HG03439 (cell line): ENCODE results near the gene ARMC3.
A peak's percentile ranks its signal among the peaks of the same experiment; 100 is the strongest.
"Not testable (repeated sequence)": the region's sequence is repeated elsewhere in the genome, so short reads cannot be mapped to it uniquely, and the experiment has no call there.

Experiments used
- ATAC-seq: cut with Tn5 transposase; IDR thresholded peaks from one replicate; pipeline ENCODE4 v1.9.1; 2021; ENCODE audit warnings: mild to moderate bottlenecking, moderate library complexity; ENCODE audit not compliant: unreplicated experiment

ARMC3 gene

GRCh38 chr10:22927661-22928403 is at the start of gene ARMC3:
Gene ARMC3, plus strand, starts transcription at chr10:22928053. Its CDS starts 3,944 bp downstream, at chr10:22931997.
- peak; percentile 77 for ATAC-seq

- no peak for ATAC-seq
Observed at GRCh38 chr10:22891797-22892196, 36.1 kb upstream of the ARMC3 start.

- no peak for ATAC-seq
Observed at GRCh38 chr10:22893781-22894180, 34.1 kb upstream of the ARMC3 start.

- no peak for ATAC-seq
Observed at GRCh38 chr10:22894714-22895113, 33.1 kb upstream of the ARMC3 start.

- no peak for ATAC-seq
Observed at GRCh38 chr10:22895252-22895651, 32.6 kb upstream of the ARMC3 start.

GRCh38 chr10:22897371-22897770 is 30.5 kb upstream of the ARMC3 start:
- no peak for ATAC-seq

- ATAC-seq, result no peak
Observed at GRCh38 chr10:22899307-22899706, 28.5 kb upstream of the ARMC3 start.

GRCh38 chr10:22899775-22900174 is 28.1 kb upstream of the ARMC3 start:
- no peak for ATAC-seq

GRCh38 chr10:22900841-22901601 is 26.8 kb upstream of the ARMC3 start:
- no peak for ATAC-seq

GRCh38 chr10:22902147-22902546 is 25.7 kb upstream of the ARMC3 start:
- ATAC-seq, result not testable (repeated sequence)

- ATAC-seq, result no peak
Observed at GRCh38 chr10:22903694-22904093, 24.2 kb upstream of the ARMC3 start.

GRCh38 chr10:22906767-22907166 is 21.1 kb upstream of the ARMC3 start:
- ATAC-seq, result no peak

GRCh38 chr10:22908837-22909236 is 19.0 kb upstream of the ARMC3 start:
- ATAC-seq, result no peak

- ATAC-seq, result not testable (repeated sequence)
Observed at GRCh38 chr10:22909673-22910072, 18.2 kb upstream of the ARMC3 start.

GRCh38 chr10:22911067-22911466 is 16.8 kb upstream of the ARMC3 start:
- no peak for ATAC-seq

GRCh38 chr10:22911889-22912762 is 15.7 kb upstream of the ARMC3 start:
- ATAC-seq, result no peak

- no peak for ATAC-seq
Observed at GRCh38 chr10:22912763-22913384, 15.0 kb upstream of the ARMC3 start.

- no peak for ATAC-seq
Observed at GRCh38 chr10:22913474-22914092, 14.3 kb upstream of the ARMC3 start.

- no peak for ATAC-seq
Observed at GRCh38 chr10:22915314-22915713, 12.5 kb upstream of the ARMC3 start.

GRCh38 chr10:22925088-22925487 is 2.8 kb upstream of the ARMC3 start:
- ATAC-seq, result no peak
